Testis (tissue), 3 donors: ENCODE results near the gene TLCD3A. TPM values are rescaled to one million over a fixed set of nuclear protein-coding genes. Genes with fewer than 3 reads are reported as not detected.
"Not testable (repeated sequence)": the region's sequence is repeated elsewhere in the genome, so short reads cannot be mapped to it uniquely, and the experiment has no call there.

Experiments
- DNase-seq: peaks from one replicate; pipeline ENCODE4 v3.0.0-alpha.2; 2019
- H3K27ac ChIP-seq, 2 donors: fragments of 200-600 bp; sonication (generic); one replicate each; pipeline ENCODE4 v1.5.1; 2019
- H3K27me3 ChIP-seq: fragments of 200-600 bp; sonication (generic); one replicate; pipeline ENCODE4 v1.5.1; 2019
- H3K36me3 ChIP-seq: fragments of 200-600 bp; sonication (generic); one replicate; pipeline ENCODE4 v1.5.1; 2017; ENCODE audit warnings: low read depth; ENCODE audit errors: missing control alignments
- H3K4me1 ChIP-seq: fragments of 200-600 bp; sonication (generic); one replicate; pipeline ENCODE4 v1.5.1; 2019
- H3K4me3 ChIP-seq, 2 donors: fragments of 200-600 bp; sonication (generic); one replicate each; pipeline ENCODE4 v1.5.1; 2017 to 2019
- H3K9me3 ChIP-seq: fragments of 200-600 bp; sonication (generic); one replicate; pipeline ENCODE4 v1.5.1; 2017
- POLR2A ChIP-seq: fragments of 450-650 bp; IDR thresholded peaks from one replicate; pipeline ENCODE4 v1.6.1; 2017; ENCODE audit warnings: antibody characterized with exemption, mild to moderate bottlenecking, moderate library complexity
- WGBS, 2 donors: methylation state at CpG; one replicate each; pipeline ENCODE4 v1.1.5; 2018; 5-methylcytosine and 5-hydroxymethylcytosine counted together
- intact Hi-C: fragments of 100-400 bp; cut with DNase I; formaldehyde crosslinking; loops from one replicate; pipeline ENCODE4 v1.15.1; 2023; ENCODE audit warnings: low total_unique reads
- polyA plus RNA-seq: library from polyadenylated mRNA; stranded (reverse); fragments of 350-450 nt; fragmentation: Illumina TruSeq; extraction: RNeasy Lipid Tissue Mini Kit (QIAGEN cat#74804); gene quantifications from one replicate; pipeline ENCODE4 v1.2.3, GENCODE V29; 2014; ENCODE audit warnings: low read depth, low replicate concordance; ENCODE audit not compliant: insufficient read depth
- total RNA-seq, 2 donors: library from RNA; depleted of rRNA; stranded (reverse); fragments of >200 nt; gene quantifications; one replicate each; pipeline ENCODE4 v1.2.3, GENCODE V29; 2016
- TF ChIP-seq, protein P1 (sequence below), 3 experiments: fragments of 450-650 bp in 2 of 3; fragments of 200-600 bp in 1 of 3; sonication (generic) in 1 of 3; IDR thresholded peaks; one replicate each; pipeline ENCODE4 v1.5.1; 2016 to 2019; ENCODE audit warnings: antibody characterized with exemption in 3 of 3, mild to moderate bottlenecking in 2 of 3, moderate library complexity in 1 of 3

Gene TLCD3A
- total and polyA plus RNA-seq, 3 donors from 2014 or later, result 5.8 to 20.9 (median 14.8) TPM

GRCh38 chr17:745406-745805 lies 13.0 kb downstream of the TLCD3A start:
- no peak for DNase-seq
- Histone ChIP-seq H3K4me1 (peaks cover under 1% of the 10 kb centered on the region), H3K27ac (no peak overlapping the region), H3K4me3 (no peak overlapping the region), H3K36me3 (no peaks in the 10 kb centered on the region), H3K9me3 (no peaks in the 10 kb centered on the region), H3K27me3 (no peaks in the 10 kb centered on the region)
- intact Hi-C loops, result no loop called here
- TF ChIP-seq, protein P1, sequence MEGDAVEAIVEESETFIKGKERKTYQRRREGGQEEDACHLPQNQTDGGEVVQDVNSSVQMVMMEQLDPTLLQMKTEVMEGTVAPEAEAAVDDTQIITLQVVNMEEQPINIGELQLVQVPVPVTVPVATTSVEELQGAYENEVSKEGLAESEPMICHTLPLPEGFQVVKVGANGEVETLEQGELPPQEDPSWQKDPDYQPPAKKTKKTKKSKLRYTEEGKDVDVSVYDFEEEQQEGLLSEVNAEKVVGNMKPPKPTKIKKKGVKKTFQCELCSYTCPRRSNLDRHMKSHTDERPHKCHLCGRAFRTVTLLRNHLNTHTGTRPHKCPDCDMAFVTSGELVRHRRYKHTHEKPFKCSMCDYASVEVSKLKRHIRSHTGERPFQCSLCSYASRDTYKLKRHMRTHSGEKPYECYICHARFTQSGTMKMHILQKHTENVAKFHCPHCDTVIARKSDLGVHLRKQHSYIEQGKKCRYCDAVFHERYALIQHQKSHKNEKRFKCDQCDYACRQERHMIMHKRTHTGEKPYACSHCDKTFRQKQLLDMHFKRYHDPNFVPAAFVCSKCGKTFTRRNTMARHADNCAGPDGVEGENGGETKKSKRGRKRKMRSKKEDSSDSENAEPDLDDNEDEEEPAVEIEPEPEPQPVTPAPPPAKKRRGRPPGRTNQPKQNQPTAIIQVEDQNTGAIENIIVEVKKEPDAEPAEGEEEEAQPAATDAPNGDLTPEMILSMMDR (IDR thresholded peaks at IDR 0.05), result no peak
- no peak for TF ChIP-seq POLR2A
- WGBS, 2 donors, result 92 to 96% methylated on average over 5 to 8 of the region's 11 CpGs

DNA sequence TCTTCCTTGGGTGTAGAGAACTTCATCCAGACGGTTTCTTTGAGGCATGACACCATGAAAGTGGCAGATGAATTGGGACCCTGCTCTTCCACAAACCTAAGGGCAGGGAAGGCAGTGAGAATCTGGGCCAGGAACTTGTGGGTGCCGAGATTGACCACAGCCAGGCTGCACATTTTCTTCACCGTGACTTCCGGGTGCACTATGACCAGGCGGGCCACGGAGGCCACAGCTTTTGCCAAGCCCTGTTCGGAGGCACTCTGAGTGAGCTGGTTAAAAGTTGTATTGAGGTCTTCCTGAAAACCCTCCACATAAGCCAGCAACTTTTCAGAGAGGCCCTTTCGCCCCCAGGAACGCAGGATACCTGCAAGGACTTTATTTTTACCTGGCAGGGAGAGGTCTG lies 13.8 kb downstream of the TLCD3A start:
- no peak for TF ChIP-seq POLR2A
- TF ChIP-seq, protein P1 (IDR thresholded peaks at IDR 0.05), result no peak
- 91 to 95% methylated on average over 9 of the region's 9 CpGs for WGBS, 2 donors
- intact Hi-C loops, result no loop called here
- Histone ChIP-seq H3K4me1 (peaks cover 8% of the 10 kb centered on the region), H3K9me3 (no peaks in the 10 kb centered on the region), H3K36me3 (no peaks in the 10 kb centered on the region), H3K27ac (no peak overlapping the region), H3K4me3 (no peak overlapping the region), H3K27me3 (no peaks in the 10 kb centered on the region)
- no peak for DNase-seq

GRCh38 chr17:746783-747629 lies 14.6 kb downstream of the TLCD3A start:
- 93 to 95% methylated on average over 32 to 38 of the region's 38 CpGs for WGBS, 2 donors
- H3K4me3 ChIP-seq, result no peak overlapping the region
- TF ChIP-seq, protein P1 (IDR thresholded peaks at IDR 0.05), result no peak
- no peak for TF ChIP-seq POLR2A
- H3K27ac ChIP-seq, result no peak overlapping the region
- peaks cover 12% of the 10 kb centered on the region for H3K4me1 ChIP-seq
- no peak for DNase-seq
- intact Hi-C loops, result no loop called here
- H3K27me3 ChIP-seq, result no peaks in the 10 kb centered on the region
- no peaks in the 10 kb centered on the region for H3K36me3 ChIP-seq
- H3K9me3 ChIP-seq, result no peaks in the 10 kb centered on the region

GRCh38 chr17:748604-749003 lies 16.2 kb downstream of the TLCD3A start:
- whole genome bisulfite sequencing, 2 donors, result 92 to 97% methylated on average over 4 of the region's 4 CpGs
- H3K9me3 ChIP-seq, intact Hi-C loops, H3K27me3 ChIP-seq, H3K4me3 ChIP-seq, H3K27ac ChIP-seq, H3K36me3 ChIP-seq, DNase-seq: not testable (repeated sequence)
- H3K4me1 ChIP-seq, result peaks cover 12% of the 10 kb centered on the region

GRCh38 chr17:749359-749758 lies 17.0 kb downstream of the TLCD3A start:
- H3K9me3 ChIP-seq, H3K36me3 ChIP-seq, DNase-seq, intact Hi-C loops, H3K27ac ChIP-seq, H3K27me3 ChIP-seq, H3K4me3 ChIP-seq: not testable (repeated sequence)
- 65 to 75% methylated on average over 7 of the region's 7 CpGs for WGBS, 2 donors
- H3K4me1 ChIP-seq, result peaks cover 12% of the 10 kb centered on the region
